ENCODE measurements around the gene GLIPR1L1.
A peak's percentile ranks its signal among the peaks of the same experiment; 100 is the strongest.

Gene GLIPR1L1, protein sequence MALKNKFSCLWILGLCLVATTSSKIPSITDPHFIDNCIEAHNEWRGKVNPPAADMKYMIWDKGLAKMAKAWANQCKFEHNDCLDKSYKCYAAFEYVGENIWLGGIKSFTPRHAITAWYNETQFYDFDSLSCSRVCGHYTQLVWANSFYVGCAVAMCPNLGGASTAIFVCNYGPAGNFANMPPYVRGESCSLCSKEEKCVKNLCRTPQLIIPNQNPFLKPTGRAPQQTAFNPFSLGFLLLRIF

GRCh38 chr12:75334384-75335030 lies at the start of gene GLIPR1L1:
TSS of gene GLIPR1L1 (plus strand) at chr12:75334670. CDS start at chr12:75334729, 59 bp downstream.
- peak; percentile 83 to 84 for DNase-seq

DNA sequence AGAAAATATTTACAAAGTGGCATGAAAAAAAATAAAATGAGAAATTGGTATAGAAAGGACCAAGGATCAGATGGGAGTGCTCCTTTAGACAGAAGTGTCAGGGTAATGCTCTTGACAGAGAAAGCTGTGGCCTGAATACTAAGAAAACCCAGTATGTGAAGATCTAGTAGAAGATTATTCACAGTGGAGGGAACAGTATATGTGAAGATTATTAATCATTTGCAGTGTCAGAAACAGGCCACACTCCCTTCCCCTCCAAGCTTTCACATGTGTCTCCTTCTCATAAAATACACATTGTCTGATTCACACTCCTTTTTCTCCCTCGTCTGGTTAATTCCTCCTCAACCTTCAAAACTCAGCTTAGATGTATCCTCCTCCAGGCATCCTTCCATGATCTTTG lies 45.6 kb upstream of the GLIPR1L1 start:
- DNase-seq, result no peak

DNA sequence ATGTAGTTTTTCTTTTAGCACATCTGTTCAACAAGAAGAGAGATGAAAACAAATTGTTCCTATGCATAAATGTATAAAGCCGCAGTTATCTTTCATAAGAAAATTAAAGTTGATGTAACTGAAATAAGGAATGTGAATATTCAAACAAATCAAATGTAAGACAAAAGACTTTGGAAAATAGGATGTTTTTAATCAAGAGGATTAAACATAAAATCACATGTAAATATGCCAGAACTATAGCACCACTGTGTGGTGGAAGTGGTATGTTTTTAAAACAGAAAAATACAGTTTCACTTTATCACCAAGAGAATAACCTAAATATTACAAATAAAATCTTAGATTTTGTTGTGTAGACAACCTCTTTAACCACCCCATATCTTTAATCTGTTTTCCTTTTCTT lies 44.7 kb upstream of the GLIPR1L1 start:
- DNase-seq, result peak in 1 of 2 donors; percentile 6

DNA sequence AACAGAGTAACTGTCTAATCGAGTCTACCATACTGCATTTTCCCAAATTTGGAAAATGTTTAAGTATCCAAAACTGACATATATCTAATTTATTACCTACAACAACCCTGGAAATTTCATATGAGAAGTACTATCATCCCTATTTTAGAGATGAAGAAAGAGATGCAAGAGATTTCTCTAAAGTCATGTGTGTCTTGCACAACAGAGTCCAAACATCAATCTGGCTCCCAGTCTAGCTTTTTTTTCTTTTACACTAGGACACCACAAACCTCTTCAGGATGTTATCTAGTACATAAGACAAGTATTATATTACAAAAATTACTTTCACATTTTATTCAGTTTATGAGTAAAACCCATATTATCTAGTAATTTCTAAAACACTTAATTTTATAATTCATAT lies 43.5 kb upstream of the GLIPR1L1 start:
- DNase-seq, result no peak

DNA sequence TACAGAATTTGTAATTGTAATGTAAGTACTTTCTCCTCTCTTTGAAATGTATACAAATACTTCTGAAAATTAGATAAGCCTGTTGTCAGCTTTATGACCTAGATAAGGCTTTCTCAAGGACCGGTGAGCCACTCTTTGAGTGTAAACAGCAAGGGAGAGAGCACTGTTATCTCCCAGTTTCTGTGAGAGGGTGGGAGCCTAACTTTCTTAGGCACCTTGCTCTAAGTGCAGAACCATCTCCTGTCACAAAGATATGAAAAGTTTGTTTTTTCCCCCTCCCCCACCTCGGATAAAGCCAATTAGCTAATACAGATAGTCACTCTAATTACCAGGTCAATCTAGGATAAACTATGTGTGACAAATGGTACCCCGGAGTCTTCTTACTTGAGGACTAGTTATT lies 40.1 kb upstream of the GLIPR1L1 start:
- no peak for DNase-seq

- DNase-seq, result no peak
Observed at GRCh38 chr12:75294797-75295196, 39.7 kb upstream of the GLIPR1L1 start.

GRCh38 chr12:75302225-75302624 lies 32.2 kb upstream of the GLIPR1L1 start:
- no peak for DNase-seq

DNA sequence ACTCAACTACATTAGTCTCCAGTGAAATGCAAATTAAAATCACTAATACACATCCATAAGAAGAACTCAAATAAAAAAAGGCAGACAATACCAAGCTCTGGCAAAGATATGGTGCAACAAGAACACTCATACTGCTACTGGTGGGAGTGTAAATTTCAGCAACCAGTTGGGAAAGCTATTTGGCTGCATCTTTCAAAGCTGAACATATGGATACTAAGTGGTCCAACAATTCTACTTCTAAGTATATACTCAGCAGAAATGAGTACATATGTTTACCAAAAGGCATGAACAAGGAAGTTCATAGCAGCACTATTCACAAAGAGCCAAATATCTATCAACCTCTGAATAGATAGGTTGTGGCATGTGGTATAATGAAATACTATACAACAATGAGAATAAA lies 31.7 kb upstream of the GLIPR1L1 start:
- no peak for DNase-seq

DNA sequence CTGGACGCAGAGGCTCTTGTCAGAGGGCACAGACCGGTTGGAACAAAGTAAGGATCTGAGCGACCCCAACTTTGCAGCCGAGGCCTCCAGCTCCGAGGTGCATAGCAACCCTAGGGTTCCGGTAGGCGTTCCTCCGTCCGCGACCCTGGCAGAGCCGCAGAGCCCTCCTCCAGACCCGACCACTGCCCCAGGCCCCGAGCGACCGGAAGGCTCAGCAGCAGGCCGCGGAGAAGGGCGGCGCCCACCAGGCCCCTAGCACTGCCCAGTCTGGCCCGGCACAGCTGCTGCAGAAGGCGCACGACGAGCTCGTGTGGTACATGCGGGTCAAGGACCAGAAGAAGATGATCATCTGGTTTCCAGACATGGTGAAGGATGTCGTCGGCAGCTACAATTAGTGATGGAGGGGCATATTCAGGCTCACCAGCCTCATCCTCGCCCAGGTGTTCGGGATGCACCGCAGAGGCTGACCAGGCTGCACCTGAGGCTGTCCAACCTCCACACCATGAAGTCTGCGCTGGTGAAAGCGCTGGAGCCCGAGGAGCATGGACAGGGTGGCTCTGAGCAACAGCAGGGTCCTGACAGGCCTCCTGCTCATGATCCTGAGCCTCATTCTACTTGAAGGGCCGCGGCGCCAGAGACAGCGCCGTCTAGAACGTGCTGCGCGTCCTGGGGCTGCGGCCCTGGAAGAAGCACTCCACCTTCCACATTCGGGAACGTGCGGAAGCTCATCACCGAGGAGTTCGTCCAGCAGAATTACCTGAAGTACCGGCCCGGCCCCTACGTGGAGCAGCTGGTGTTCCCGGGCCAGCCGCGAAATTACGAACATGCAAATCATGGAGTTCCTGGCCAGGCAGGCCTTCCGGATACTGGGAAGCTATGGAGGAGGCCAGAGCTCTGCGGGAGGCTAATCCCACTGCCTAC lies 28.8 kb upstream of the GLIPR1L1 start:
- no peak for DNase-seq

- DNase-seq, result no peak
Observed at GRCh38 chr12:75308279-75308678, 26.2 kb upstream of the GLIPR1L1 start.

DNA sequence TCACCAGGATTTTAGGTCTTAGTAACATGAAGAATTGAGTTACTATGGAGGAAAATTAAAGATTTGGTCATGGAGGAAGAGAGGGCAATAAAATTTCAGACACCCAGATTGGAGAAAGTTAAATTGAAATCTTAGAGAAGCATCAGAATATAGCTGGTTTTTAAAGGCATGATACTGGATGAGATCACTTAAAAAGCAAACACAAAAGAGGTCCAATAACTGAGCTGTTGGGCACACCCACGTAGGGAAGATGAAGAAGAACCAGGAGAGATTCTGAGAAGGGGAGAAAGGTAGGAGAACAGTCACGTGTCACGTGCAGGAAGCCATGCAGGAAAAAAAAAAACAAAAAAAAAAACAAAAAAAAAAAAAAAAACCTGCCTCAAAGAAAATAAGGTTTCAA lies 23.1 kb upstream of the GLIPR1L1 start:
- DNase-seq, result no peak

- DNase-seq, result no peak
Observed at GRCh38 chr12:75315518-75315917, 19.0 kb upstream of the GLIPR1L1 start.

- no peak for DNase-seq
Observed at GRCh38 chr12:75317784-75318183, 16.7 kb upstream of the GLIPR1L1 start.

- DNase-seq, result no peak
Observed at GRCh38 chr12:75322464-75322863, 12.0 kb upstream of the GLIPR1L1 start.

DNA sequence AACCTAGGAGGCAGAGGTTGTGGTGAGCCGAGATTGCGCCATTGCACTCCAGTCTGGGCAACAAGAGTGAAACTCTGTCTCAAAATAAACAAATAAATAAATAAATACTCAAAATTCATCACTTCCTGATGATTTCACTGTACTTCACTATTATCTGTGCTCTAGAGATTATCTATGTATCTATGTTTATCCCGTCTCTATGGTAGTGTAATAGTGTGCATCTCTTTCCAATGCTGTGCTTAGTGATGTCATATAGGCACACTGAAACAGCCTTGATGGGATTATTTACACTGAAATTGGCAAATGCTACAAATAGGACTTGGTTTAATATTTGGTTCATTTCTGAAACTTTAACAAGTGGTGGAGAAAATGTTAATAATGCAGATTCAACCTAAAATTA lies 10.8 kb upstream of the GLIPR1L1 start:
- no peak for DNase-seq

DNA sequence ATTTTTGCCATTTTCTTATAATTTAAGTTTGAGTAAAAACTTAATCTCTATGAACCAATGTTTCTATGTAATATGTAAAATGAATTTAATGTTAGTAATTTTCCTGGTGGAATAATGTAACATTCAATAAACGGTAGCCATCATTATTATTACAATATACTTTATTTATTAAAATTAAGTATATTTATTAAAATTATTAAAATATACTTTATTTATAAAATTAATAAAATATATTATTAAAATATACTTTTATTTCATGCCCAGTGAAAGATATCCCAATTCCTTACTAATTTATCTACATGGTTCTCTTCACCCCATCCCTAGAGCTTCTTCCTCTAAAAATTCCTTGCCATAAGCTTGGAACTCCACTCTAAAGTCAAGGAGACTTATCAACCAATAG lies 6.8 kb upstream of the GLIPR1L1 start:
- DNase-seq, result no peak

GRCh38 chr12:75329918-75330826 lies 4.3 kb upstream of the GLIPR1L1 start, which contains the start of gene CAPS2:
TSS of gene CAPS2 (minus strand) at chr12:75330324. CDS start at chr12:75326498, 3,826 bp downstream.
- DNase-seq, result peak; percentile 69 to 71

GRCh38 chr12:75337905-75338304 lies 3.4 kb downstream of the GLIPR1L1 start:
- DNase-seq, result no peak

DNA sequence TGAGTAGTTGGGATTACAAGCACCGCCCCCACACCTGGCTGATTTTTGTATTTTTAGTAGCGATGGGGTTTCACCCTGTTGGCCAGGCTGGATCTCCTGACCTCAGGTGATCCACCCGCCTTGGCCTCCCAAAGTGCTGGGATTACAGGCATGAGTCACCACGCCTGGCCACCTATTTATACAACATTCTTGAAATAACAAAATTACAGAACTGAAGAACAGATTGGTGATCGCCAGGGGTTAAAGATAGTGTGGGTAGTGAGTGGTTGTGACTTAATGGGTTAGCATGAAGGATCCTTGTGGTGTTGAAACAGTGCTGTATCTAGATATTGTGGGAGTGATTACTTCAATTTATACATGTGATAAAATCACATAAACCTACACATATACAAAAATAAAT lies 7.4 kb downstream of the GLIPR1L1 start:
- DNase-seq, result no peak

GRCh38 chr12:75345531-75345930 lies 11.1 kb downstream of the GLIPR1L1 start:
- DNase-seq, result no peak

DNA sequence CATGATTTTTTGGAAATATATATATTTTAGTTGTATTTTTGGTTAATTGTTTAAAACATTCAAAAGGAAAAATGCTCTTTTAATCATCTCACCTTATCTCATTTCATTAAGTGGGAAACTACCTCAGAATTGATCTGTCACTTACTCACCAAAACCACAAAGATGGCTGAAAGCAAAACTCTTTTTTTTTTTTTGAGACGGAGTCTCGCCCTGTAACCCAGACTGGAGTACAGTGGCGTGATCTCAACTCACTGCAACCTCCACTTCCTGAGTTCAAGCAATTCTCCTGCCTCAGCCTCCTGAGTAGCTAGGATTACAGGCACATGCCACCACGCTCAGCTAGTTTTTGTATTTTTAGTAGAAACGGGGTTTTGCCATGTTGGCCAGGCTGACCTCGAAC lies 11.7 kb downstream of the GLIPR1L1 start:
- peak in 1 of 2 donors; percentile 24 for DNase-seq

DNA sequence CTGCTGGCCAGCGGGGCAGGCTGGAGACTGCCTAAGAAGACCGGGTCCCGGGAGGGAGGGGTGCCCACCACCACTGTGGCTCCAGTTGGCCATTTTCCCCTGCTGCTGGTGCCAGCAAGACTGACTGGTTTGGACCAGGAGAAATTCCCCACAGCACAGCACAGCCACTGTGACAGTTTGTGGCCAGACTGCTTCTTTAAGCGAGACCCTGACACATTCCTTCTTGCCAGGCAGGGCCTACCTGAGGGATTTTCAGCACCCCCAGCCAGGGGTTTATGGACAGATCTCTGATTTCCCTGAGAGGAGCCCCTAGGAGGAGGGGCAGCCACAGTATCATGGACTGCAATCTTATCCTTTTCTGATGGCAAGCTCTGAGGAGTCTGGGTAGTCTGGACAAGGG lies 15.5 kb downstream of the GLIPR1L1 start:
- no peak for DNase-seq

GRCh38 chr12:75350413-75350812 lies 15.9 kb downstream of the GLIPR1L1 start:
- DNase-seq, result no peak
